NAMALWA (cell line): ENCODE data around the gene HMGN4.
A peak's percentile ranks its signal among the peaks of the same experiment; 100 is the strongest.
"Not testable (repeated sequence)": the region's sequence is repeated elsewhere in the genome, so short reads cannot be mapped to it uniquely, and the experiment has no call there.

ENCODE experiments used
- DNase-seq: peaks from one replicate; pipeline ENCODE4 v3.0.0-alpha.2; 2015; ENCODE audit warnings: low spot score

Gene HMGN4

DNA sequence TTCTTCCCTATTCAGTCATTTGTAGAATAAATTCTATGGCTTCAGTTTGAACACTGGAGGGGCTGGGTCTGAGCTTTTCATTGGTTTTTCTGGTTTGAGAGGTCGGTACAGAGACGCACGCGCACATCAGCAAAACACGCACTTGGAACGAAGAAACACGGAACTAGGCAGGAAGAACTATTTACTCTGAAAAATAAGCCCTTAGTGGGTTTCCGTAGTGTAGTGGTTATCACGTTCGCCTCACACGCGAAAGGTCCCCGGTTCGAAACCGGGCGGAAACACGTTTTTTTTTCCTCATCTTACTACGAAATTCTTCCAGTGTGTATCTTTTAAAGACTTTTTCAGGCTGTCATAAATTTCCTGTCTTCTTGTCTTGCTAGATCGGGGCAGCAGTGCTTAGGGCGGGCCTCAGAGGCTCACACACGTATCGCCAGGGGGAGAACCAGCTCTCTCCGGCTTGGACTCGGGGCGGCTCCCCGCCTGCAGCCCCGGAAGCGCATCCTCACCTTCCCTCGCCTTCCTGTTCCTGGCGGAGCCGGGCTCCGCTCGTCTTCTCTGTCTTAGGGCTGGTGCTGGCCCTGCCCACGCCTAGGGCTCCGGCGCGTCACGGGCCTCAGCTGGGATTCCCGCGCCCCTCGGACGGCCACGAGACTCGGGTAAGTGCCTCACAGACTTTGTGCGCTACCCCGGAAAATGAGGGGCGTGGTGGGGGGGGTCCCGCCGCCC lies at the start of gene HMGN4:
TSS of gene HMGN4 (plus strand) at position 521 of the 726 bp plus-strand sequence. CDS start 6,841 bp downstream, outside the sequence.
- peak; percentile 96 for DNase-seq

DNA sequence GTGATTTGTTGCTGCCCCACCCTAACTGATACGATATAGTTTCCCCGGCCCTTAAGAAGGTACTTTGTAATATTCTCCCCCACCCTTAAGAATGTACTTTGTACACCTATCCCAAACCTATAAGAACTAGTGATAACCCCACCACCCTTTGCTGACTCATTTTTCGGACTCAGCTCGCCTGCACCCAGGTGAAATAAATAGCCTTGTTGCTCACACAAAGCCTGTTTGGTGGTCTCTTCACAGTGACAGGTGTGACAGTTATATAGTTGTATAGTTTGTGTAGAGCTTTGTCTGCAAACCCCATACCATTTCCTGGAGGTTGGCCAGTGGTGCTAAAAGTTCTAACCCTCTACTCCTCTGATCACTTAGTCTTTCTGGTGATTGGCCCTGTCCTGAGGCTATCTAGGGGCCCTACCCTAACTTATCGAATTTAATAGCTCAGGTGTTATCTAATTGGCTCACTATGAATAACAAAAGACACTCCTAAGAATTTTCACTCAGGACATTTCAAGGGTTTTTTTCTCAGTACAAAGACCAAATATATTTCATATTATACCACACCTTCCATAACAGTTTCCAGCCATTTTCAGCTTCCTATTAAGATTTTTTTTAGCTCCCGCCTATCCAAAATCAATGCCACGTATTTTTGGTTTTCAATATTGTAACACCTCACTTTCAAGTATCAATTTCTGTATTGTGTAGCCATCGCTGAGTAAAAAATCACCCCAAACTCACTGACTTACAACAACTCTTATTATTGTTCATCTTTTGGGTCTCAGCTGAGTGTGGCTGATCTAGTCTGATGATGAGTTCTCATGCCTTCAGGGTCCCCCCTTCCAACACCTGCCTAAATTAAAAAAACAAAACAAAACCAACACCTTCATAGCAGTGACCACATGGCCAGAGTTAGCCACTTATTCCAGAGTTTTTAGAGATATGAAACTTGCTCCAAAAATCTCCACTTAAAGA lies 47.9 kb upstream of the HMGN4 start:
- DNase-seq: no peak

DNA sequence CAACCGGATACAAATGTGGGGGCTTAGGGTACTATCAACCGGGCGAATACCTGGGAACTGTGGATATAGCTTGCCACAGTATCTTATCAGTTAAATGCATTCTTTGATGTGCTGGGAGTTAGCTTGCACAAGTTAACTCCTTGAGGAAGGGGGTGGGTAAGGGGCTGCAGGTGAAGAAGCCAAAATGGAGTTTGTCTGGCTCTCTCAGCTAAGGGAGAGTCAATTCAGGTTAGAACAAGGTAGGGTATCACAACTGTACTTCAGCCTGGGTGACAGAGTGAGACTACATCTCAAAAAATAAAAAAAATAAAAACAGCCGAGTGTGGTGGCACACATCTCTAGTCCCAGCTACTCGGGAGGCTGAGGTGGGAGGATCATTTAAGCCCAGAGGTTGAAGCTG lies 46.6 kb upstream of the HMGN4 start:
- no peak for DNase-seq

DNA sequence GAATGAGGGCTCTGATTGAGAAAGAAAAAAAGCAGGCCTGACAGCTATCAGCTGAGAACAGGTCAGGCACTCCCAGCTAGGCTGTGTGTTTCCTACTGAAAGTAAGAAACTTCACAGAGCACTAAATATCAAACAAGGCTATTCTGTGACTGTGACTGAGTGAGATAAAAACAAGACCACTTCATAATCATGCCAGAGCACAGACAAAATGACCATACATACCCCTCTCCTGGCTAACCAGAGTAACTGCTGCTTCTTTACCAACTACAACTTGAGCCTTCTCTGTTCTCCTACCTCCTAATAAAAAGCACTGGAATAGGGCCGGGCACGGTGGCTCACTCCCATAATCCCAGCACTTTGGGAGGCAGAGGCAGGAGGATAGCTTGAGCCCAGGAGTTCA lies 44.9 kb upstream of the HMGN4 start:
- peak; percentile 39 for DNase-seq

DNA sequence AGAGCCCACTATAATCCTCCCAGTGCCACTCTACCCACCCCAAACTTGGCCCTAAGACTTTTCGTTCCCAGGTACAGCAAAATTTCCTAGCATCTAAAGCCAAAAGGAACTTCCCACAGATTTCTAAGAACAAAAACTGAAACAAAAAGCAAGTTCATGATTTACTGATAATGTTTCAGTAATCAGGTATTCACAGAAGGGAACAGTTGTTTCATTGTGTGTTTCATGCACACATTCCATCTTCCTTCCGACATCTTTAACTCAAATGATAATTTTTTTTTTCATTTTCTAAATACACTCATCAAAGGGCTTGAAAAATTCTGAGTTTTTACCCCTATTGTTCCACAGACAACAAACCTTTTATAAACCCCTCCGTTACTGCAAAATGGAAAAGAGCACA lies 44.0 kb upstream of the HMGN4 start:
- DNase-seq: no peak

DNA sequence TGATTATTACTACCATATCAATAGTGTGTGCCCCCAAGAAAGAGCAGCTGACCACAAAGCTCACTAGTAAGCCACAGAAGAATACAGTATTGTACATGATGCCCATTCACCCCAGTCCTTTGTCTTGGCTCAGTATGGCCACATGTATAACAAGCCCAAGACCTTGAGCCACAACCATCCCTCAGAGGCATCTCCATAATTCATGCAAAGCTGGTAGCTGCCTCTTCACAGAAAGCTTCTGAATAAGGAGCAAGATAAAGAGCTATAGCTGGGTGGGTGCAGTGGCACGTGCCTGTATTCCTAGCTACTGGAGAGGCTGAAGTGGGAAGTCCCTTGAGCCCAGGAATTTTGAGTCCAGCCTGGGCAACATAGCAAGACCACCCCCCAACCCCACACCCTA lies 42.9 kb upstream of the HMGN4 start:
- no peak for DNase-seq

DNA sequence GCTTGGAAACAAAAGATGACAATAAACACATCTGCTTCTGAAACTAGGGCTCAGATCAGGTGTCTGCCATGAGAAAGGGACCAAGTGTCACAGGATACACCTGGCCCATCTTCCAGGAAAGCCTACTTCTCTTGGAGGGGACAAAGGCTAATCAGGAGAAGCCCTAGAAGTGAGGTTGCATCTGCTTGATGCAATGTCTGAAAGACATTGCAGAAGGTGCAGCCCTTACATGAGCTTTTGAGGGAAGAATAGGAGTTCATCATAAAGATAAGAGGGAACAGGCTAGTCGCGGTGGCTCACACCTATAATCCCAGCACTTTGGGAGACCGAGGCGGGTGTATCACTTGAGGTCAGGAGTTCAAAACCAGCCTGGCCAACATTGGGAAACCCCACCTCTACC lies 40.6 kb upstream of the HMGN4 start:
- DNase-seq: no peak

DNA sequence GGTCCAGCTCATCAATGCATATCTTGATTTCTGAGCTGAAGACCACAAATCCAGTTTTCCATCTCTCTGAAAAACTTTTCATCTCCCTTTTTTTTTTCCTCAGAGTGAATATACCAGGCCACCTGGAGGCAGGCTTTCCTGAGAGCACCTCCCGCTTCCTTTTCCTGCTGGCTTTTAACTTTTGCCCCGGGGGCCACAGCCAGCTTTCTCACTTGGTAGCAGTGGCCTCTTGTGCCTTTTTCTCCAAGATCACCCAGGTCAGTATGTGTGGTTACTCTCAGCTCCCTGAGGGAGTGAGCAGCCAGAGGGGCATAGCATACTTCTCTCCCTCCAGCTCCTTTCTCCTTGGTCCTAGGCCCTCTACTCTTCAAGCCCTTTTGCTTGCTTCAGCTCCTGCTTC lies 38.1 kb upstream of the HMGN4 start, which contains the start of gene BTN1A1:
TSS of gene BTN1A1 (plus strand) at position 202 of the 400 bp plus-strand sequence. CDS start 984 bp downstream, outside the sequence.
- no peak for DNase-seq

DNA sequence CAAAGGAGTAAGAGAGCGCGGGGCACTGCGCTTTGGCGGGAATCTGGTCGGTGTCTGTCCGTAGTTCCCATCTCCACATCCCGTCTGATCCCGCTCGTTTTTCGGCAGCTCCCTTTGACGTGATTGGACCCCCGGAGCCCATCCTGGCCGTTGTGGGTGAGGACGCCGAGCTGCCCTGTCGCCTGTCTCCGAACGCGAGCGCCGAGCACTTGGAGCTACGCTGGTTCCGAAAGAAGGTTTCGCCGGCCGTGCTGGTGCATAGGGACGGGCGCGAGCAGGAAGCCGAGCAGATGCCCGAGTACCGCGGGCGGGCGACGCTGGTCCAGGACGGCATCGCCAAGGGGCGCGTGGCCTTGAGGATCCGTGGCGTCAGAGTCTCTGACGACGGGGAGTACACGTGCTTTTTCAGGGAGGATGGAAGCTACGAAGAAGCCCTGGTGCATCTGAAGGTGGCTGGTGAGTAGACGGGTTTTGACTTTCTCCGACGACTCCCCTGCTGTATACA lies 36.6 kb upstream of the HMGN4 start:
- no peak for DNase-seq

DNA sequence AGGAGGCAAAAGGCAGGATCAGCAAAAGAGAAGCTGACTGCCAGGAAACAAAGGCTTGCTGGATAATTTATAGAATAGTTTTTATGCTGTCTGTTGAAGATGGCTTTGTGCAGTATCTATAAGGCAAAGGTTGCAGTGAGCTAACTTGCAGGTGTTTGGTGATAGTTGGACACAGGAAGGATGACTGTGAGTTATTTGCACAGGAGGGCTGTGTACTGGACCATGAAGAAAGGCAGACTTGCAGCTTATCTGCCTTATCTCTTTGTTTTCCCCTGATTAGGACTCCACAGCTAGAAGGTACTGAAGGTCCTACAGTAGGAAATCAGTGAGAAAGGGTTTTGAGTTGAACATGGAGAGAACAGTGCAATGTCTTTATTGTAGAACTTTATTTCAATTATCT lies 36.0 kb upstream of the HMGN4 start:
- peak; percentile 77 for DNase-seq

DNA sequence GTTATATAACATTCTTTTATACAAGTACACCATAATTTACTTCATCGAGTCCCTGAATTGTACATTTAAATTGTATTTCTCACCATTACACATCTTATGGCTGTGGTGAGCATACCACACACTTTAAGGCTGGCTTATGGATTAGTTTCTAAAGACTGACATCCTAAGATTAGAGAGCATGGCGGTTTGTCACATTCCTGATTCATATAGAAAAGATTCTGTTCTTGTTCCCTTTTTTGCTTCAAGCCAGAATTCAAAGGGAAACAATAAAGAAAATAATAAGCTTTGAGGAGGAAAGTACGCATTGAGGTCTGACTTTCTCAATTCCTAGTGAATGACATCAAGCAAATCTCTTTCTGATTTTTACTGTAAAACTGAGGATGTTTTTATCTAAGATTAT lies 35.5 kb upstream of the HMGN4 start:
- DNase-seq: no peak

DNA sequence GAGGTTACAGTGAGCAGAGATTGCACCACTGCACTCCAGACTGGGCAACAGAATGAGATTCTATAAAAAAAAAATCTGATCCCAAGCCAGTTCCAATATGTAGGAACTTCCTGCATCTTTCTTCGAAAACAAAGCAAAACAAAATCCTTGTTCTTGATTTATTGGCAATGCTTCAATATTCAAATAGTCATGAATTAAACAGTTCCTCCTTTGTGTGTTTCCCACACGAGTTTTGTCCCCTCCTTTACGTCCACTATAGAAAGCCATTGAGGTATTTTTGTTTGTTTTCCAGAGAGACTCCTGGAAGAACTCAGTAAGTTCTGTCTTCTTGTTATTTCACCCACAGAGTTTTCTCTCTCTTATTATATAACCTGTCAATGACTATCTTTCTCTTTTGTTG lies 30.5 kb upstream of the HMGN4 start:
- DNase-seq: no peak

DNA sequence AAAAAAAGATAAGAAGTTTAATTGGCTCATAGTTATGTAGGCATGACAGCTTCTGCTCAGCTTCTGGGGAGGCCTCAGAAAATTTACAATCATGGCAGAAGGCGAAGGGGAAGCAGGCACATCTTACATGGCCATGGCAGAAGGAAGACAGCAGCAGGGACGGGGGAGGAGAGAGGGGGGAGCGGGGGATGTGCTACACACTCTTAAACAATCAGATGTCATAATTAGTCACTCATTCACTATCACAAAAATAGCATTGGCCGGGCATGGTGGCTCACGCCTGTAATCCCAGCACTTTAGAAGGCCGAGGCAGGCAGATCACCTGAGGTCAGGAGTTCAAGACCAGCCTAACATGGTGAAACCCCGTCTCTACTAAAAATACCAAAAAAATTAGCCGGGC lies 27.1 kb upstream of the HMGN4 start:
- not testable (repeated sequence) for DNase-seq

DNA sequence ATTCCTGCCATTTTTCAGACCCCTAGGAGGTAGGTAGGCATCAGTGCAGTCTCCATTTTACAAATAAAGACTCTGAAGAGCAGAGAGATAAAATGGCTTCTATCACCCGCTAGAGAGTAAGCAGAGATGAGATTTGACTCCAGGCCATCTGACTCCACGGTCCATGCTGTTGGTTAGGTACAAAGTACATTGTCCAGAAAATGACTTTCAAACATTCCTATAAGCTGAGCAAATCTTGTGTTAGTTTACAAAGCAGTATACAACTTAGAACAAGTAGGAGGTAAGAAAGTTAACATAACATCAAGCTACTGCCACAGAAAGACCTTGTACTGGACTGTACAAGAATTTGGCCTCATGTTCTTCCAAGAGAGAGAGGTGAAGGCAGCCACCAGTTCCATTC lies 23.2 kb upstream of the HMGN4 start:
- no peak for DNase-seq

DNA sequence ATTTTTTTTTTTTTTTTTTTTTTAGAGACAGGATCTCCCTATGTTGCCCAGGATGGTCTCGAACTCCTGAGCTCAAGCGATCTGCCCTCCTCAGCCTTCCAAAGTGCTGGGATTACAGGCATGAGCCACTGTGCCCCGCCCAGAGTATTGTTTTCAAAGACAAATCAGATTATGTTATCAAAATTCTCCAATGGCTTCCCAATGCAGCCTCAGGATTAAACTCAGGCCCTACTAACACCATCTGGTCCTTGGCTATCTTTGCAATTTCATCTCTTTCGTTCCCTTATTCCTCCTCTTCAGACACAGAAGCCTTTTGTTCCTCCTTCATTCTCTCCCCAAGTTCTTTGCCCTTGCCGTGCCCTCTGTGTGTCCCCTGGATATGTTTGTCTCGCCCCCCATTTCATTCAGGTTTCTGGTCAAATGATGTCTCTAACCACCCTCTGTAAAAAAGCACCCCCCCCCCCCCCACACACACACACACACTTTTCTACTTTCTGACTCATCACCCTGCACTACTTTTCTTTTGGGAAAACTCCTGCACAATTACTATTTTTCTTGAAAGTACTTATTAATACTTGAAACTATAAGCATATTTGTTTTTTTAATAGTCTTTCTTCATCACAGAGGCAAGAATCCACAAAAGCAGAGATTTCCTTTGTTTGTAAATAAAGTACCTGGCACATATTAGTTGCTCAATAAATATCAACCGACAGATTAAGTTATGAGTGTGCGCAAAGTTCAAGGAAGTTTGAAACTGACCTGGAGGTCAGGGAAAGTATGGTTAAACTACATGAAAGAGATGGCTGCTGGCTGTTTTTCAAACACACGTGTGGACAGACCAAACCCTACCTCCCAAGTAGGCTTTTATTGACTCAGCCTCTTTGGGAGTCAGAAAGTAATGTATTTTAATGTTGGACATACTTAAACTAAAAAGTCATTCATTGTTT lies 21.4 kb upstream of the HMGN4 start:
- DNase-seq: no peak

DNA sequence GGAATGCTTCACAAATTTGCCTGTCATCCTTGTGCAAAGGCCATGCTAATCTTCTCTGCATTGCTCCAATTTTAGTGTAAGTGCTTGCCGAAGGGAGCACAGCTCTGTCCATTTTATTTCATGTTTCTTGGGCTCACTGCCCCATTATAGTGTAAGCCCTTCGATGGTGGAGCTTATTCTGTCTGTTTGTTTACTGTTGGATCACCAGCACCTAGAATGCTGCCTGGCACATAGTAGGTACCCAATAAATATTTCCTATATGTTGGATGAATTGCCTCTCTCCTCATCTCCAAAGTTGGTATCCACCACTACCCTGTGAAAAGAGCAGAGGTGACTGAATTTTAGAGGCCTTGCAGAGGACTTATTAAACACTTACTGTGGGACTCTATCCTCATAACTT lies 18.8 kb upstream of the HMGN4 start:
- DNase-seq: no peak

DNA sequence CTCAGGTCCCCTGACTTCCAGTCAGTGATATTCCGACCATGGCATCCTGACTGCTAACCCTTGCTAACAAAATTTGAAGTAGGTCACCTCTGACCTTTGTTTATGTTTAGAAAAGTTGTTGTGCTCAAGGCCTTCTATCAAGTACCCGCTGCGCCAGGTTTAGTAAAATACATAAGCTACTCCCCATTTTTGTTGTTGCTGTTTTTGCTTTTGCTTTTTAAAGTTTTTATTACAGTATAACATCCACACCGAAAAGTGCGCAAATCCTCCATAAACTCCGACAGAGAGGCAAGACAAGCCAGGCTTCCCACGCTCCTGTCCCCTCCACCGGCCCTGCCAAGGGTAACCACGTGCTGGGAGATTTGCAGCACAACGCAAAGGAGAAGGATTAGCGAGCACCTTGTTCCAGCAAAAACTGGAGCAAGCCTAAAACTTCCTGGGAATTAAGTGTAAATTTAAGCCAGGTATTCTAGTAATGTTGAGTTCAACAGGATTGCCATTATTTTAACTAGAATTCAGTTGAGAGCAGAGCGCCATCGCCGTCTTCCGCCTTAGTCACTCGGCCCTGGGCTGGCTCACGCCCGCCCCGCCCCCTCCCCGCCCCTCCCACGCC lies 17.8 kb upstream of the HMGN4 start:
- no peak for DNase-seq

DNA sequence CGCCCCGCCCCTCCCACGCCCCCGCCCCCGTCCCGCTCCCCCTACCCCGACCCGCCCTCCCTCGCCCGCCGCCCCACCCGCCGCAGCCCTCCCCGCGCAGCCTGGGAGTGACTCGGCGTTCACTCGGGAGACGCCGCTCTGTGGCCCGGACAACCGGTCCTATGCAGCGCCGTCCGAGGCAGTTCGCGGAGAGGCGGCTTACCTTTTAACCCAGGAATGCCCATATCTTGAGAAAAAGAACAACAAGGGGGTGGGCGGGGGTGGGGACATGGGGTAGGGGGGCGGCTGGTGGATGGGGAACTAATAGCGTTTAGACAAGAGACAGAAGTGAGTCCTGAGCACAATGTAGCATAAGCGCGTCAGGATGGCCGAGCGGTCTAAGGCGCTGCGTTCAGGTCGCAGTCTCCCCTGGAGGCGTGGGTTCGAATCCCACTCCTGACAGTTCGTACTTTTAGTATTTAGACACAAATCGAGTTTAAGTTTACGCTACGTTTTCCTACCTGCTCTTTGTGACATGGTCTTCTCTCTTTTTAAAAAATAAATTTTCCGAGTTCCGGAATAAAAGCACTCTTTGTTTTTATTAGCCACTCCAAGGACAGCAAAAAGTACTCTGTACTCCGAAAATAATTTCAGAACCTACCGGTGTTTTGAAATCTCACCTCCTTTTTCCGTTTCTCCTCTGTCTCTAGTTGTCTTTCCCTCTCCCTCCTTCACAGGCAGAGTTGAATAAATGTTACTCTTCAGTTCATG lies 17.1 kb upstream of the HMGN4 start:
- peak; percentile 90 for DNase-seq

DNA sequence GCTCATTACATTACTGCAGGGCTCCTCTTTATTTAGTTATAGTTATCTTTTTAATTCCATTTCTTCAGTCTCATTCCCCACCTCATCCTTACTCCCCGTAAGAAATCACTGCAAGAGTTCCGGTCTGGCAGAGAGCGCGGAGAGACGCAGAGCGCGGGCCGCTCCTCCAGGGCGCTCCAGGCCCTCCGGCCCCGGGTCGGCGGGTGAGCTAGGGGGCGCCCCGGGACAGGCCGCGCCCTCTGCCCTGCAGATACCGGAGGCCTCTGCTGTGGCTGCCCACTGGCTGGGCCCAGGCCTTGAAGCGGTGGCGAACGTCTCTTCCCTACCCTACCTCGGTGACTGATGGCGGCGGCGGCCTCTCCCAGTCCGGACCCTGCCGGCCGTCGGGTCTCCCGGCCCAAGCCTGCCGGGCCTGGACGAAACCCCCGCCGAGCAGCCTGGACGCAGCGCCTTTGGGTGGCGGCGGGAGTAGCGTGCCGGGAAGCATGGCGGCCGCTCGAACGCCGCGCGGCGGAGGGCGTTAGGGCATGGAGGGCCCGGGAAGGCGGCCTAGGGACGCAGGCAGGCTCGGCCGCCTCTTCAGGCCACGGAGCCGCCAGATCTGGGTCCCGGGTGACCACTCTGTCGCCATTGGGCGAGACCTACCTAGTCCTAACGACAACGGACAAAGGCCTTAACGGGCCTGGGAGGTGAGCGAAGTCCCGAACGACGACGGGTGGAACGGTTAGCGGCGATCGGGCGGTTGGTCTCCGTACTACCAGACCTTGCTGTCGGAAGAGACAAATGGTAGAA lies 16.4 kb upstream of the HMGN4 start:
- peak; percentile 83 for DNase-seq
